NCI-H128 (cell line): ENCODE results near the gene TTC7B.

Experiments used
- DNase-seq: peaks from one replicate; lab custom pipeline; 2025; ENCODE audit not compliant: unreplicated experiment; lab: John Stamatoyannopoulos, UW

Gene TTC7B

GRCh38 chr14:90704738-90705392 is 111.4 kb downstream of the TTC7B start:
- no peak for DNase-seq

GRCh38 chr14:90703841-90704737 is 112.1 kb downstream of the TTC7B start:
- DNase-seq, result no peak

GRCh38 chr14:90700933-90701776 is 115.1 kb downstream of the TTC7B start:
- DNase-seq, result no peak

- no peak for DNase-seq
Measured at GRCh38 chr14:90699016-90699415, 117.2 kb downstream of the TTC7B start.

- peak; percentile 50 for DNase-seq
Measured at GRCh38 chr14:90698379-90698869, 117.8 kb downstream of the TTC7B start.

GRCh38 chr14:90697577-90698206 is 118.5 kb downstream of the TTC7B start:
- peak; percentile 81 for DNase-seq

GRCh38 chr14:90697132-90697531 is 119.1 kb downstream of the TTC7B start:
- DNase-seq, result no peak

- DNase-seq, result no peak
Measured at GRCh38 chr14:90696720-90697119, 119.5 kb downstream of the TTC7B start.

- DNase-seq, result no peak
Measured at GRCh38 chr14:90695997-90696660, 120.1 kb downstream of the TTC7B start.

- peak; percentile 87 for DNase-seq
Measured at GRCh38 chr14:90693413-90693812, 122.8 kb downstream of the TTC7B start.

- DNase-seq, result no peak
Measured at GRCh38 chr14:90692826-90693225, 123.4 kb downstream of the TTC7B start.

- no peak for DNase-seq
Measured at GRCh38 chr14:90692061-90692460, 124.2 kb downstream of the TTC7B start.

GRCh38 chr14:90691627-90692026 is 124.6 kb downstream of the TTC7B start:
- DNase-seq, result no peak

GRCh38 chr14:90687680-90688079 is 128.6 kb downstream of the TTC7B start:
- DNase-seq, result no peak

GRCh38 chr14:90682615-90683014 is 133.6 kb downstream of the TTC7B start:
- DNase-seq, result no peak

GRCh38 chr14:90681929-90682328 is 134.3 kb downstream of the TTC7B start:
- DNase-seq, result no peak

- no peak for DNase-seq
Measured at GRCh38 chr14:90678846-90679362, 137.3 kb downstream of the TTC7B start.

GRCh38 chr14:90678420-90678819 is 137.8 kb downstream of the TTC7B start:
- no peak for DNase-seq

- no peak for DNase-seq
Measured at GRCh38 chr14:90677484-90678050, 138.7 kb downstream of the TTC7B start.

- DNase-seq, result no peak
Measured at GRCh38 chr14:90676912-90677311, 139.3 kb downstream of the TTC7B start.
